Stimulated activated CD8-positive, alpha-beta memory T cell treated with anti-CD3 and anti-CD28 coated beads, Interleukin-2, amount 100 ng/mL, for 1 hour (primary cell): ENCODE measurements around the gene GATAD2A.
"Not testable (repeated sequence)": the region's sequence is repeated elsewhere in the genome, so short reads cannot be mapped to it uniquely, and the experiment has no call there.

Experiments
- DNase-seq, 2 donors: peaks; one replicate each; pipeline ENCODE4 v3.0.0-alpha.2; 2020; ENCODE audit warnings: low read depth in 2 of 2

GATAD2A gene

DNA sequence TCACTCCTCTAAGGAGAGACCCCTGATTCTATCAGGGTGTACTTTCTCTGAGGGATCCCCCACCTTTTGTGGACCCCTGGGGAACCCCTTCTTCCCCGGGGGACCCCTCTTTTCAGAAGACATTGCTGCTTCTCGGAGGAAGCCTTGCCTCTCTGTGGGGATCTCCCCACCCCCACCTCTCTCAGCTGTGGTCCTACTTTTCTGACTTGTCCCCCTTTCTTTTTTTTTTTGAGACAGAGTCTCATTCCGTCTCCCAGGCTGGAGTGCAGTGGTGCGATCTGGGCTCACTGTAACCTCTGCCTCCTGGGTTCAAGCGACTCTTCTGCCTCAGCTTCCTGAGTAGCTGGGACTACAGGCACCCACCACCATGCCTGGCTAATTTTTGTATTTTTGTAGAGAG lies 18.4 kb upstream of the GATAD2A start:
- DNase-seq = no peak

DNA sequence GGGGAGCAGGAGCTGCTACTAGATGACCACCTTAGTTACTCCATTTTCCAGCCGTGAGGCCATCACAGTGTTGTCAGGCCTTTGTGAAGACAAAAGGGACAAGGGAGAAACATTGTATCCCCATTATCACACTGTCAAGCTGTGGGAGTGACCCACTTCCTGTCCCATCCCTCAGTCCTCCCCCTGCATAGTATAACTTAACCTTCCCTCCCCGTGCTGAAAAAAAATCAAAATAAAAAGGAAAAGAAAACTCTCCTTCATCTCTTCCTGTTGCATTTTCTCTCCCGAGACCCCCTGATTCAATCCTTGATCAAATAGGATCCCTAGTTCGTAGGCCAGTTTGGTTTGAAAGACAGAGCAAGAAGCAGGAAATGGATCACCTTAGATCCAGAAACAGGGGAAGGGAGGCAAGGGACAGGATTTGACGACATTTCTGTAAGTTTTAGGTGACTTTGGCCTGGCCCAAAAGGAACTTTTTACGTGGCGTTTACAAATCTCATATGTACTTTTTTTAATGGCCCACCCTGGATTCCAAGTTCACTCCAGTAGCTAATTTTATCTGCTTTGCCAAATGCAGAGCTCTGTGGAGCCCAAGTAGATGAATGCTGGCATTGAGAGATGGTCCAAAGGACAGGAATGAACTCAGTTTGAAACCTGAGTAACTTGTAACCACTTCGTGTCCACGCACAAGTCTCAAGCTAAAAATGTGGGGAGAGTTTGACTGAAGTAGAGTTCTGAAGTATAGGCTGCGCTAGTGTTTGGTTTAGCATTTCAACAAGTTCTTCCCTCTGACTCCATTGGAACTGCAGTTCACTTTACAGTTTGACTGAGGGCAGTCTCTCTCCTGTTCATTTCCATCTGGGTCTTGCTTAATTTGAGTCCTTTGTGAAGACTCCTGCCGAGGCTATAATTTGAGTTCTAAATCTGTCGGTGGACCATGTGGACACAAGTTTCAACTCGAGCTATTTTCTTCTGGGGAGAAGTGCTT lies 16.6 kb upstream of the GATAD2A start:
- no peak for DNase-seq

DNA sequence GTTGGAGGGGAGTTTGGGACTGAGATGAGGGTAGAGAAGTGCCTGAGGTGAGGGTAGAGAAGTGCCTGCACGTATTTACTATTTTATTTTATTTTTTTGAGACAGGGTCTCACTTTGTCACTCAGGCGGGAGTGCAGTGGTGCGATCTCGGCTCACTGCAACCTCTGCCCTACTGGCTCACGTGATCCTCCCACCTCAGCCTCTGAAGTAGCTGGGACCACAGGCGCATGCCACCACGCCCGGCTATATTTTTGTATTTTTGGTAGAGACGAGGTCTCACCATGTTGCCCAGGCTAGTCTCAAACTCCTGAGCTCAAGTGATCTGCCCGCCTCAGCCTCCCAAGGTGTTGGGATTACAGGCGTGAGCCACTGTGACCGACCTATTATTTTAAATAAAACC lies 15.8 kb upstream of the GATAD2A start:
- DNase-seq = not testable (repeated sequence)

DNA sequence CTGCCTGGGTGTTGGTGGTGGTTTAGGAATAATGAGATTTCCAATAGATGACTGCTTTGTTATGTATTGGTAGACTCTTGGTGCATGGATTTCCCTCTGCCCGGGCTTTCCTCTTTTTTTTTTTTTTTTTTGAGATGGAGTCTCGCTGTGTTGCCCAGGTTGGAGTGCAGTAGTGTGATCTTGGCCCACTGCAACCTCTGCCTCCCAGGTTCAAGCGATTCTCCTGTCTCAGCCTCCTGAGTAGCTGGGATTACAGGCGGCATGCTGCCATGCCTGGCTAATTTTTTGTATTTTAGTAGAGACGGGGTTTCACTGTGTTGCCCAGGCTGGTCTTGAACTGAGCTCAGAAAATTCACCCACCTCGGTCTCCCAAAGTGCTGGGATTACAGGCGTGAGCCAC lies 11.1 kb upstream of the GATAD2A start:
- not testable (repeated sequence) for DNase-seq

DNA sequence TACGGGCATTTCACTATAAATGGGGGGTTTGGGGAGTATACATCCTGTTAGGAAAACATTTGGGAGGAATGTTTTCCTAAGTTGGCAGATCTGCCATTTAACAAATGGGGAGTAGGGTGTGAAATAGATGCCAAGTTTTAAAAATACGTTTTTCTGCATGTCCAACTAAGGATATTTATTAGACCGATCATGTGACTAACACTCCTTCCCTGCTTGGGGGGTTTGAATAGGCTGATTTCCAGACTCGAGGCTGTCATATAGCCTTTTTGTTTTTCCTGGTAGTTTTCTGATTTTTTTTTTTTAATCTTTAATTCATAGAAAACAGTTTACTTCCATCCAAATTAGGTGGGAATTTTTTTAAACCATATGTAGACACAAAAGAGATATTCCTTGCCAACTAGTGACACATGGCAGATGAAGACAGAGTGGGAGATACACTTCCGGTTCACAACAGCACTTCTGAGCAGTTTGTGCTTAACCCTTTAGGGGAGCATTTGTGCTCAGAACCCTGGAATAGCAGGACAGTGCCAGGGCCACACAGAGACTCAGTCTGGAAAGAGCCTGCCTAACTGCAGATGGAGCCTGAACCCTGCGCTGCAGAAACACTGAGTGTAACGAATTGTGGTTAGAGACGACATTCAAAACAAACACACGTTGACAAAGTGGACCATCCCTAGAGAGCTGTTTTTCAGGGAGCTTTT lies 5.6 kb upstream of the GATAD2A start:
- no peak for DNase-seq

DNA sequence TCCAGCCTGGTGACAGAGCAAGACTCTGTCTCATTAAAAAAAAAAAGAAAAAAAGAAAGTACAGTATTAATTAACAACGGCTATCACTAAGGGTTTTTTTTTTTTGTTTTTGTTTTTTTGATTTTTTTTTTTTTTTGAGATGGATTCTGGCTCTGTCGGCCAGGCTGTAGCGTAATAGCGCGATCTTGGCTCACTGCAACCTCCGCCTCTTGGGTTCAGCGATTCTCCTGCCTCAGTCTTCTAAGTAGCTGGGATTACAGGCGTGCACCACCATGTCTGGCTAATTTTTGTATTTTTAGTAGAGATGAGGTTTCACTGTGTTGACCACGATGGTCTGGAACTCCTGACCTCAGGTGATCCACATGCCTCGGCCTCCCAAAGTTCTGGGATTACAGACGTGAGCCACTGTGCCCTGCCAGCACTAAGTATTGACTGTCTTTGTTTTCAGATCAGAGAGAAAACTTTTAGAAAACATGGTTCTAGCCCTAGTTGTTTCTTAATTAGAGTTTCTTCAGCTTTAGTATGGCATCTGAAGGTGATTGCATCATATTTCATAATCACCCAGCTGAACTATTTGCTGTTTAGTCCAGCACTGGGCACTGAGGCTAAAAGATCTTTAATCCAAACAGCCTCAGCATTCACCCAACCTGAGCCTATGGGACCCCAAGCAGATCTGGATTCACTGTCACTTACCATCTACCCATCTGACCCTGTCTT lies 2.7 kb upstream of the GATAD2A start:
- DNase-seq = no peak

DNA sequence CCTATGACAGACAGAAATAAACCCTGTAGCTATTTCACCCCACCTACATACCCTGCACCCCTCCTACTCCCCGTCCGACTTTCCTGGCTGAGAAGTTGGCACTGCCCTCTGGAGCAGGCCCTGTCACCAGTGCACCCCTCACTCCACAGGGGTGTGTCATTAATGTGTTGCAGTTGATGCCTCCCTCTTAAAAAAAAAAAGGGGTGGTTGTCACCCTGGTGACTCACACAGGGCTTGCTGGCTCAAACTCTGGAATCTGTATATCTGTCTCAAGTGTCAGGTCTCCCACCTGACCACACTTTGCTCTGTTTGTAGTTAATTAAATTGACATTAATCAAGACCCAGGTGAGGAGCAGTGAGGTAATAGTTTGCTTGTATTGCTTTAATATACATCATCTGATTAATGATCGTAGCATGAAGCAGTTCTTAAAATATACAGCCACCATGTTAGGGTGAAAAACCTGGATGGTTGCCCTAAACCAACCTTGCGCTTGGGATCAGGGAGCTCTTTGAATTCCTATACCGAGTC lies 2.0 kb upstream of the GATAD2A start:
- no peak for DNase-seq

DNA sequence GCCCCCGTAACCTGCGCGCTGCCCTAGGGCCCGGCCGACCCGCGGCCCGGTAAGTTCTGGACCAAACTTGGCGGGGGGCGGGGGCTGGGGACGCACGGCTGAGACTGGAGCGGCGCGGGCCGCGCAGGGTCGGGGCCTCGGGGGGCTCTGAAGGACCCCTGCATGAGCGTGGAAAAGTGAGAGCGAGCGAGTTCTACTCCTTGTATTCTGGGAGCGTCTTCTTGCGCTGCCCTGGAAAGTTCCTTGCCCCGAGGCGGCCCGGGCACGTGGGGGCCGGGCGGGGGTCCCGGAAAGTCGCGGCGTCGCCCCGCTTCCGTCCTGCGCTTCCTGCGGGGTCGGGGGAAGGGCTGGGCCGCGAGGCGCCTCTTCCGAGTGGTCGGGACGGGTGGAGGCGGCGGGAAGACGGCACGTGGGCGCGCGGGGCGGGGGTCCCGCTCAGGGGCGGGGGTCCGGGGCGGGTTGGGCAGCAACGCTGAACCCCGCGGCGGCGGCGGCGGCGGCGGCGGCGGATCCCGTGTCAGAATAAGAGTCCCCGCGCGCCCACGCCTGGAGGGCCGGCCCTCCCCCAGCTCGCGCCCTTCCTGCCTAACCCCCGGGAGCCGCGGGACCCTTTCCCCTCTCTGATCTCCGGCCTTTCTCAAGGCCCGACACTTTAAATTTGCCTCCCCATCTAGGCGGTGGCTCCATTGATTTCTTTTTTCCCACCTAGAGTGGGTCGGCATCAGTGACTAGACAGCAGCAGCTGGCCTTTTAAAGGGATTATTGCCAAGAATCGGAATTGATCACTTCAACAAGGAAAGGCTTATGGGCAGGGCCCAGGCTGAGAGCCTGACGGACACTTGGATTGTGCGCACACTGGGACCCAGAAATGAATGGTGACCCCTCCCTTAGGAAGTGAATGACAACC lies 749 bp downstream of the GATAD2A start:
- DNase-seq = peak in 1 of 2 donors; percentile 23

DNA sequence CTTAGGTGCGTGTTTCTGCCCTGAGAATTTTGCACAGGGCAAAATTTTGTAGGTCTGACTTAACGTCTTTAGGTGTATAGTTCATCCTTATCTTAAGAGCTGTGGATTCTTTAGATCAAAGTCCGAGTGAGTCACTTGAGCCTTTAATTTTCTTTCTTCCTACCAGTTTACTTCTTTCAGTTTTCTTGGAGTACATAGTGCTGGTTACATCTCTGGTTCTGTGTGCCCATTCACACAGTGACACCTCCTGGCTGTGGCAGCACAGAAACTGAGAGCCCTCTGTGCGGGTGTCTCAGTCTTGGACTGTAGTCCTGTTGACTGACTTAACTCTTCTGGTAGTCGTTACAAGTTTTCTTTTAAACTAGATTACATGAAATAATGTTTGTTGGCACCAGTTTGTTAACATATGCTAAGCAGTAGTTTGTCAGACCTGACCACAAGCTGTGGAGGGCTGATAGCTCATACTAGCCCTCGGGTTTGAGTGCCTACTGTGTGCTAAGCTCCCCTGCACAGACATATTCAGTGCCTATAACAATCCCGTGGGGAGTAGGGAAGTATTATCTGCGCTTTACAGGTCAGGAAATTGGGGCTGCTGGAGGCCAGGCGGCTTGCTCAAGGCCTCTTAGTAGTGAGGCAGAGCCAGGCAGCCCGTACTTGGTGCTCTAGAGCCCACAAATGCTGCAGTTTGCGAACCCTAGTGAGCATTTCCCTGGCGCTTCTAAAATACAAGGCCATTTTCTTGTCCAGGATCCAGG lies 1.6 kb downstream of the GATAD2A start:
- peak; percentile 19 to 39 for DNase-seq

DNA sequence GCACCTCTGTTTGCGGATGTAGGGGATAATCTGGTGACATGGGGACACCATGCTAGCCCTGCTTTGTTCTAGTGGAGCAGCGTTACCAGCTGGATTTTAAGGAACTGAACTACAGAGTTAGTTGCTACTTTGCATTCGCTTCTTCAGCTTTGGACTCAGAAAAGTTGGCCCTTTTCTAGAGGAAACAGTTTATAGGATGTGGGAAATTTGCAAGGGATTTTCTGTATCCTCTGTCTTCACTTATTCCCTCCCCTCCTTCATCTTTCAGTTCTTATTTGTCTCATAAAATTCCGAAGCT lies 2.1 kb downstream of the GATAD2A start:
- DNase-seq = no peak

DNA sequence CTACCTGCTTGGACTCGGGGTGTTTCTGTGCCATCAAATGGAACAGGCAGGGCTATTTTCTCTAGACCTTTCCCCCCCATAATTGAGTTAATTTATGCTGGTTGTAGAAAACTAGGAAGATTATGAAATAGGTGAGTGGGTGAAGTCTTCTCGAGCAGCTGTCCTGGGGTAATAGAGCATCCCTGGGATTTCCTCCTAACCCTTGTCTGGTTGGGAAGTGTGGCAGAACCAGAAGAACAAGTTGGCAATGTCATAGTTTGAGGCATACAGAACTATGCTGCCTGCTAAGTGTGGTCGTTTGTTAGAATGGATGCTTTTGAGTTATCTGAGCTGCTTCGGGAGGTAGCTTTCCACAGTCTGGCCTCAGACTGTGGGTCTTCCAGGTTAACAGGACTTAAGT lies 3.7 kb downstream of the GATAD2A start:
- DNase-seq = no peak

DNA sequence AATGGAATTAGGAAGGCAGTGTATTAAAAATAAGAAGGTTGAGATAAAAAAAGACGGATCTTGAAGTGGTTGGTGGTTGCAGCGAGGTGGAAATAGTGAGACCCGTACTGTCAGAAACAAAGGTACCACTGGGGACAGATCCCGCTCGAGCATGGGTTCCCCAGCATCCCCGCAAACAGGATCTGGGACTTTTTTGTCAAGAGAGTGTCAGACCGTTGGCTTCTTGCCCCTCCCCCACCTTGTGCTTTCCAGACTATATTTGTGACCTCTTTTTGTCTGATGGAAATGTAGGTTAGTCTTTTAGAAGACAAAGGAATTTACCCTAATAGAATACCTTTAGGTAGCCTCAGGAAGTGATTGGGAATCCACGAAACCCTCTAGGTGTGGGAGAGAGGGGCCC lies 4.2 kb downstream of the GATAD2A start:
- DNase-seq = no peak

DNA sequence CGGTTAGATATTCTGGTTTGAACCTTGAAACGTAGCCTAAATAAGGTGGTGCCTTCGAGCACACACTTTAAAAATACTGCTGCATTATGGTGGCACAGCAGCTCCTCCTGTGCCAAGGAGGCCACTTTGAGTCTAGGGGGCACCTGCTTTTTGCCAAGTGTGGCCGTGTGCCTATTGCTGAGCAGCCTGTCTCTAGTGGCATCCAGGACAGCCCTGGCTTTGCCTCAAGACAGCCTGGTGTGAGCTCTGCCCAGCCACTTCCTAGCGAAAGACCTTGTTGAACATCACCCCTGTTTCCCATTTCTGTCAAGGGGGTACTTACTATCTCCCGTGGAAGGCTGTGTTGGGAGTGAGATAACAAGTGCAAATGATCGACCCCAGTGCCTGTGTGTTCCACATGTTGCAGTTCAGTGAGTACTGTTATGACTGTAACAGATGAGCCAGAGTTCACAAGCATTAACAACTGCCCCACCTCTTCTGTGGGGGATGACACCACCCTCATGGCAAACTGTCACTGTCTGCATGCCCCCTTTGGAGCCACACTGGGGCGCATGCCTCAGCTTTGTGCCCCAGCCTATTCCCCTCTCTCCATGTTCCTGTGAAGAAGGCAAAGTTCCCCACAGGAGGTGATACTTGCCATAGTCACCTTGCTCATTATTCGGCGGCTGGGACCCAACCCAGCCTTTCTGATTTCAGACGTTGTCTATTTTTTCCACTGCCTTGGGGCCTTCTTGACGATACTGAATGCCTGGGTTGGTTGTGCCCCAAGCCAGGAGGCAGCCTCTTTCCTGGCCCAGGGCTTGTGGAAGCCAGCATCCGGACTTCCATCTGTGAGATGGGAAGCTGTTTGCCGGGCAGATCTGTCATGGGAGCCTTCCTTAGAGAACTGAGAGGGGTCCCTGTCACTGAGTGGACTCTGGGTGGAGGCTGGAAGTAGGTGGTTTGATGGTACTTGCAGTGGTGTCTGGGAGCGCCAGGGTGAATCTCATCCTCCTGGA lies 5.4 kb downstream of the GATAD2A start:
- DNase-seq = no peak

DNA sequence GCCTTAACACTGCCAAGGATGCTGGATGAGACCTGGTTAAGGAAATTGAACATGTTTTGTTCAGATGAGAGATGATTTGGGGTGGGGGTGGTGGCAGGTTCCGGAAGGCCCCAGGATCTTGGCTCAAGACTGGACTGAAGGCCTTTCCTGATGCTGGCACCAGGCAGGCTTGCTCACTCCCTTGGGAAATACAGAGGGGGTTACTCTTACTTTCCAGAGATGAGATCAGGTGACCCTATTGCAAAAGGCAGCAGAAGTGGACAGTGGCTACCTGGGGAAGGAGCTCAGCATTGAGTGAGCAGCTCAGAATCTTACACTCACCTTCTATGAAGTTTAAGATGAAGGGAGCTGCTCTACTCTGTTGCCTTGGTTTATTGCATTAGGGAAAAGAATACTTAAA lies 10.8 kb downstream of the GATAD2A start:
- no peak for DNase-seq

DNA sequence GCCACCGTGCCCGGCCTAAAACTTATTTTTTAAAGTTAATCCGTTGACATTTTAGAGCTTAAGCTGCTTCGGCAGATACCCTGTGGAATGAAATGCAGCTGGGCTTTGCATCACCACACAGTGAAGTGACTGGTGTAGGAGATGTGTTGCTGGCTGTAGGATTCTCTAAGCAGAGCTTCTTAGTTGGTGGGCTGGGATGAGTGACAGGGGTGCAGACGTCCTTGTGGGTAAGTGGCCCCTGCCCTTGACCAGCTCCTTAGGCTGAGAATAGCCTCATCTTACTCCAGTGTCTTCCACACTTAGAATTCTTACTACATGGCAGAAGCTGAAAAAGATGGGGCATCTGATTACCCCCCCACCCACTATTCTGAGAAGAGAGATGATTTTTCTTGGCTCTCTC lies 11.6 kb downstream of the GATAD2A start:
- no peak for DNase-seq

DNA sequence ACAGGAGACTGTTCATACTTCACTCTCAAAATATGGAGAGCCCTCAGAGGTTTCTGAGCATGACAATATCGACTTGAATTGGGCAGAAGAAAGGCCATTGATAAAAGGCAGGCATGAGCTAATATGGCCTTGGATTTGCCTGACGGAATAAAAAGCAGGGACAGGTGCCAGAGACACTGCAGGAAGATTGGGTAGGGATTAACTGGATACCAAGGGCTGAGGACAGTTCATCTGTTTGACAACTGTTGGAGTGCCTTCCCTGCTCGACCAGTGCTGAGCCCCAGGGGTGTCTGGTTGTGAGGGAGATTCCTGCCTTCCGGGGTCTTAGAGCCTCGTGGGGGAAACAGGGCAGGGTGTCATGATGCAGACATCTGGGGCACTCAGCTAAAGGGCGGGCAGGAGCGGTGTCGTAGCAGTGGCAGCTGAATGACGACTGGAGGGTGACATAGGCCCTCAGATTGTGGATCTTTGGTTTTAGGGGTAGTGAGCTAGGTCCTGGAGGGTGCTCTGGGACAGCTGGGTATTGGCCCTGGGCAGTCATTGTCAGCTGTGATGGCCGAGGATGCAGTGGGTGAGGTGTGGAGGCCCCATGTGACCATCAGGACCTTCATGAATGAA lies 12.3 kb downstream of the GATAD2A start:
- DNase-seq = no peak

DNA sequence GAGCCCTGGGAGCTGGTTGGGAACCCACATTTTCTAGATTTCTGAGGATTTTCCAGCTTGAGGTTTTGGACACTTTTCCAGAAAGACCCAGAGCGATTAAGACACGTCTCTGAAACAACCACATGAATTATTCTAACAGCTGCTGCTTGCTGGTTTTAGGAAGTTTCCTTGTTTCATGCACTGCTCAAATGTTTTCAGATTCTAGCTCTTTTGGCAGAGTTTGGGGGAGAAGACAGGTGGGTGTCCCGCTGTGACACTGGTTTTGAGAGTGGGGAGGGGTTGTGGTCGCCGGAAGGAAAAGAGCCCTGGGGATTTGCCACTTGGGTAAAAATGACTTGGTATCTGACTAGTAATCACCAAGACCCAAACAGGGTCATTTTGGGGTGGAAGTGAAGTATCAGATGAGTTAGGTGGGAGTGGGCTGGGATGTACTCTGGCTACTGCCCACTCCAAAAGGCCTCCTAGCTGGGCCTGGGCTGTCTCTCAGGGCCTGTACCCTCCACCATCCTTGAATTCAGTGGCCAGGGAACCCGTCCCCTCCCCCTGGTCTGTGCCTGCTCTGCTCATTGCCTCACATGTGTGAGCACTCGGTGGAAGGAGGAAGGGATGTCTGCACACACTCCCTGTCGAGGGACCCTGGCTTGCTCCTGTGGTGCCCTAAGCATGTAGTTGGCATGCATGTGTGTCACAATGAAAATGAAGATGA lies 13.2 kb downstream of the GATAD2A start:
- DNase-seq = no peak
